H9 (cell line): ENCODE data around the gene OR10D3. TPM values are rescaled to one million over a fixed set of nuclear protein-coding genes. Genes with fewer than 3 reads are reported as not detected.

Experiments used
- DNase-seq: peaks from one replicate; pipeline ENCODE4 v3.0.0-alpha.2; 2017
- H2AFZ ChIP-seq: one replicate; pipeline ENCODE4 v1.6.1; 2013; ENCODE audit warnings: mild to moderate bottlenecking, low read length, control low read depth, moderate library complexity
- H2AK5ac ChIP-seq: 2 replicates; pipeline ENCODE4 v1.6.1; 2013; ENCODE audit warnings: low read length, control low read depth, mixed read lengths; ENCODE audit not compliant: insufficient read length
- H2BK120ac ChIP-seq: one replicate; pipeline ENCODE4 v1.6.1; 2013; ENCODE audit warnings: low read depth, mild to moderate bottlenecking, low read length, control low read depth, inconsistent platforms; ENCODE audit not compliant: poor library complexity, severe bottlenecking
- H2BK12ac ChIP-seq: 2 replicates; pipeline ENCODE4 v1.6.1; 2013; ENCODE audit warnings: low read length, control low read depth, mixed read lengths, low read depth; ENCODE audit not compliant: insufficient read length
- H2BK15ac ChIP-seq: 2 replicates; pipeline ENCODE4 v1.6.1; 2013; ENCODE audit warnings: low read depth, low read length, control low read depth
- H2BK20ac ChIP-seq: one replicate; pipeline ENCODE4 v1.6.1; 2013; ENCODE audit warnings: low read depth, mild to moderate bottlenecking, low read length, control low read depth, inconsistent platforms; ENCODE audit not compliant: poor library complexity, severe bottlenecking
- H2BK5ac ChIP-seq: 2 replicates; pipeline ENCODE4 v1.6.1; 2013; ENCODE audit warnings: low read length, control low read depth, mixed read lengths; ENCODE audit not compliant: insufficient read length
- H3K14ac ChIP-seq: 2 replicates; pipeline ENCODE4 v1.6.1; 2013; ENCODE audit warnings: low read length, control low read depth; ENCODE audit not compliant: insufficient read depth
- H3K18ac ChIP-seq: 2 replicates; pipeline ENCODE4 v1.6.1; 2013; ENCODE audit warnings: low read depth, mild to moderate bottlenecking, mixed read lengths, low read length, control low read depth; ENCODE audit not compliant: insufficient read length
- H3K23ac ChIP-seq: 2 replicates; pipeline ENCODE4 v1.6.1; 2013; ENCODE audit warnings: low read length, control low read depth, mixed read lengths, low read depth; ENCODE audit not compliant: insufficient read length
- H3K23me2 ChIP-seq: 2 replicates; pipeline ENCODE4 v1.6.1; 2013; ENCODE audit warnings: low read depth, mild to moderate bottlenecking, mixed read lengths, low read length, control low read depth; ENCODE audit not compliant: insufficient read length, poor library complexity, severe bottlenecking
- H3K27ac ChIP-seq: 2 replicates; pipeline ENCODE4 v1.5.1; 2013; ENCODE audit warnings: low read length, control low read depth, mixed read lengths, low read depth; ENCODE audit not compliant: insufficient read length
- H3K27me3 ChIP-seq: 2 replicates; pipeline ENCODE4 v1.6.1; 2013; ENCODE audit warnings: low read length, control low read depth, inconsistent platforms; ENCODE audit not compliant: insufficient read depth
- H3K4ac ChIP-seq: 2 replicates; pipeline ENCODE4 v1.6.1; 2013; ENCODE audit warnings: low read depth, mild to moderate bottlenecking, control low read depth, inconsistent platforms, low read length, moderate library complexity
- H3K4me1 ChIP-seq: 2 replicates; pipeline ENCODE4 v1.6.1; 2013; ENCODE audit warnings: low read length, control low read depth, inconsistent platforms; ENCODE audit not compliant: insufficient read depth
- H3K4me2 ChIP-seq: 2 replicates; pipeline ENCODE4 v1.6.1; 2013; ENCODE audit warnings: low read length, control low read depth, mixed read lengths; ENCODE audit not compliant: insufficient read length, insufficient read depth
- H3K56ac ChIP-seq: 2 replicates; pipeline ENCODE4 v1.6.1; 2013; ENCODE audit warnings: low read depth, mild to moderate bottlenecking, mixed read lengths, low read length, control low read depth; ENCODE audit not compliant: insufficient read length
- H3K79me1 ChIP-seq: 2 replicates; pipeline ENCODE4 v1.6.1; 2013; ENCODE audit warnings: low read depth, mild to moderate bottlenecking, moderate library complexity, low read length, control low read depth, inconsistent platforms; ENCODE audit not compliant: insufficient read depth, poor library complexity, severe bottlenecking
- H3K79me2 ChIP-seq: 2 replicates; pipeline ENCODE4 v1.6.1; 2013; ENCODE audit warnings: low read length, control low read depth, inconsistent platforms; ENCODE audit not compliant: insufficient read depth
- H3K9ac ChIP-seq: 2 replicates; pipeline ENCODE4 v1.6.1; 2013; ENCODE audit warnings: low read length, control low read depth, mixed read lengths; ENCODE audit not compliant: insufficient read length; ENCODE audit errors: extremely low read depth
- H3K9me3 ChIP-seq: one replicate; pipeline ENCODE4 v1.6.1; 2013; ENCODE audit warnings: low read depth, low read length, inconsistent platforms; ENCODE audit not compliant: control insufficient read depth
- H3T11ph ChIP-seq: one replicate; pipeline ENCODE4 v1.6.1; 2013; ENCODE audit warnings: mild to moderate bottlenecking, low read length, control low read depth, inconsistent platforms
- H4K20me1 ChIP-seq: one replicate; pipeline ENCODE4 v1.6.1; 2013; ENCODE audit not compliant: control insufficient read depth, insufficient read length, insufficient read depth
- H4K5ac ChIP-seq: 2 replicates; pipeline ENCODE4 v1.6.1; 2013; ENCODE audit warnings: low read depth, mild to moderate bottlenecking, mixed read lengths, low read length, control low read depth; ENCODE audit not compliant: insufficient read length
- H4K8ac ChIP-seq: replicated peaks from 2 replicates; pipeline ENCODE4 v1.6.1; 2013; ENCODE audit warnings: low read length, control low read depth, mixed read lengths, low read depth; ENCODE audit not compliant: insufficient read length
- H4K91ac ChIP-seq: 2 replicates; pipeline ENCODE4 v1.6.1; 2013; ENCODE audit warnings: low read depth, mild to moderate bottlenecking, moderate library complexity, mixed read lengths, low read length, control low read depth; ENCODE audit not compliant: insufficient read length
- H3K27ac Mint-ChIP-seq, 3 experiments: 2 replicates in 2 of 3; 3 replicates in 1 of 3; pipeline ENCODE4 v1.8.0; 2020 to 2021; ENCODE audit warnings: mixed read lengths in 3 of 3, mild to moderate bottlenecking in 1 of 3, moderate library complexity in 1 of 3
- H3K27me3 Mint-ChIP-seq: 2 replicates; pipeline ENCODE4 v1.8.0; 2021; ENCODE audit warnings: low read depth, mild to moderate bottlenecking, moderate library complexity, mixed read lengths
- H3K36me3 Mint-ChIP-seq, 3 experiments: 2 replicates in 2 of 3; 3 replicates in 1 of 3; pipeline ENCODE4 v1.8.0; 2020 to 2021; ENCODE audit warnings: low read depth in 3 of 3, mixed read lengths in 3 of 3; ENCODE audit not compliant: insufficient read depth in 1 of 3
- H3K4me1 Mint-ChIP-seq, 2 experiments: 2 replicates each; pipeline ENCODE4 v1.8.0; 2020; ENCODE audit warnings: mixed read lengths in 2 of 2
- H3K4me3 Mint-ChIP-seq, 2 experiments: 2 replicates in 1 of 2; 3 replicates in 1 of 2; pipeline ENCODE4 v1.8.0; 2020 to 2021; ENCODE audit warnings: mild to moderate bottlenecking in 2 of 2, mixed read lengths in 2 of 2, moderate library complexity in 1 of 2
- H3K9me3 Mint-ChIP-seq, 2 experiments: 2 replicates in 1 of 2; 3 replicates in 1 of 2; pipeline ENCODE4 v1.8.0; 2020; ENCODE audit warnings: mild to moderate bottlenecking in 2 of 2, mixed read lengths in 2 of 2, moderate library complexity in 1 of 2
- total RNA-seq: library from RNA; stranded (reverse); gene quantifications from 2 replicates; pipeline ENCODE4 v1.2.1, GENCODE V29; 2021
- TF ChIP-seq, protein P1 (sequence below): fragments of 200-600 bp; sonication (generic); conservative IDR thresholded peaks from 3 replicates; pipeline ENCODE4 v1.8.0; 2021; ENCODE audit warnings: antibody characterized with exemption, mild to moderate bottlenecking

Gene OR10D3
- total RNA-seq, 1 experiment from 2014 or later, result not detected

GRCh38 chr11:124219126-124219525, 36.0 kb downstream of the OR10D3 start:
- Histone ChIP-seq H3K23ac (no peak overlapping the region), H3K79me2 (no peaks in the 10 kb centered on the region), H2BK20ac (no peak overlapping the region), H4K8ac (no peak overlapping the region), H2BK12ac (no peak overlapping the region), H4K91ac (no peak overlapping the region), H3T11ph (no peak overlapping the region), H3K4me1 (no peaks in the 10 kb centered on the region), H3K27me3 (no peaks in the 10 kb centered on the region), H3K23me2 (no peaks in the 10 kb centered on the region), H2BK5ac (no peak overlapping the region), H2BK15ac (no peak overlapping the region), H3K18ac (no peak overlapping the region), H3K56ac (no peak overlapping the region), H3K9me3 (no peaks in the 10 kb centered on the region), H3K79me1 (no peaks in the 10 kb centered on the region), H3K4me2 (no peak overlapping the region), H4K5ac (no peak overlapping the region), H3K4ac (no peak overlapping the region), H4K20me1 (no peaks in the 10 kb centered on the region), H2BK120ac (no peak overlapping the region), H3K14ac (no peak overlapping the region), H2AFZ (no peak overlapping the region), H3K9ac (no peak overlapping the region), H2AK5ac (no peak overlapping the region), H3K27ac (no peak overlapping the region)
- Mint-ChIP-seq H3K4me1 (no peaks in the 10 kb centered on the region), H3K36me3 (no peaks in the 10 kb centered on the region), H3K4me3 (no peak overlapping the region), H3K9me3 (no peaks in the 10 kb centered on the region), H3K27ac (no peak overlapping the region), H3K27me3 (peaks cover 6% of the 10 kb centered on the region; the same call in 1 of the 2 replicates)
- no peak for DNase-seq
- TF ChIP-seq, protein P1, sequence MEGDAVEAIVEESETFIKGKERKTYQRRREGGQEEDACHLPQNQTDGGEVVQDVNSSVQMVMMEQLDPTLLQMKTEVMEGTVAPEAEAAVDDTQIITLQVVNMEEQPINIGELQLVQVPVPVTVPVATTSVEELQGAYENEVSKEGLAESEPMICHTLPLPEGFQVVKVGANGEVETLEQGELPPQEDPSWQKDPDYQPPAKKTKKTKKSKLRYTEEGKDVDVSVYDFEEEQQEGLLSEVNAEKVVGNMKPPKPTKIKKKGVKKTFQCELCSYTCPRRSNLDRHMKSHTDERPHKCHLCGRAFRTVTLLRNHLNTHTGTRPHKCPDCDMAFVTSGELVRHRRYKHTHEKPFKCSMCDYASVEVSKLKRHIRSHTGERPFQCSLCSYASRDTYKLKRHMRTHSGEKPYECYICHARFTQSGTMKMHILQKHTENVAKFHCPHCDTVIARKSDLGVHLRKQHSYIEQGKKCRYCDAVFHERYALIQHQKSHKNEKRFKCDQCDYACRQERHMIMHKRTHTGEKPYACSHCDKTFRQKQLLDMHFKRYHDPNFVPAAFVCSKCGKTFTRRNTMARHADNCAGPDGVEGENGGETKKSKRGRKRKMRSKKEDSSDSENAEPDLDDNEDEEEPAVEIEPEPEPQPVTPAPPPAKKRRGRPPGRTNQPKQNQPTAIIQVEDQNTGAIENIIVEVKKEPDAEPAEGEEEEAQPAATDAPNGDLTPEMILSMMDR, result no peak
